Measurements from ENCODE around the gene TRPV2.
"Not testable (repeated sequence)": the region's sequence is repeated elsewhere in the genome, so short reads cannot be mapped to it uniquely, and the experiment has no call there.

The TRPV2 gene, protein sequence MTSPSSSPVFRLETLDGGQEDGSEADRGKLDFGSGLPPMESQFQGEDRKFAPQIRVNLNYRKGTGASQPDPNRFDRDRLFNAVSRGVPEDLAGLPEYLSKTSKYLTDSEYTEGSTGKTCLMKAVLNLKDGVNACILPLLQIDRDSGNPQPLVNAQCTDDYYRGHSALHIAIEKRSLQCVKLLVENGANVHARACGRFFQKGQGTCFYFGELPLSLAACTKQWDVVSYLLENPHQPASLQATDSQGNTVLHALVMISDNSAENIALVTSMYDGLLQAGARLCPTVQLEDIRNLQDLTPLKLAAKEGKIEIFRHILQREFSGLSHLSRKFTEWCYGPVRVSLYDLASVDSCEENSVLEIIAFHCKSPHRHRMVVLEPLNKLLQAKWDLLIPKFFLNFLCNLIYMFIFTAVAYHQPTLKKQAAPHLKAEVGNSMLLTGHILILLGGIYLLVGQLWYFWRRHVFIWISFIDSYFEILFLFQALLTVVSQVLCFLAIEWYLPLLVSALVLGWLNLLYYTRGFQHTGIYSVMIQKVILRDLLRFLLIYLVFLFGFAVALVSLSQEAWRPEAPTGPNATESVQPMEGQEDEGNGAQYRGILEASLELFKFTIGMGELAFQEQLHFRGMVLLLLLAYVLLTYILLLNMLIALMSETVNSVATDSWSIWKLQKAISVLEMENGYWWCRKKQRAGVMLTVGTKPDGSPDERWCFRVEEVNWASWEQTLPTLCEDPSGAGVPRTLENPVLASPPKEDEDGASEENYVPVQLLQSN

DNA sequence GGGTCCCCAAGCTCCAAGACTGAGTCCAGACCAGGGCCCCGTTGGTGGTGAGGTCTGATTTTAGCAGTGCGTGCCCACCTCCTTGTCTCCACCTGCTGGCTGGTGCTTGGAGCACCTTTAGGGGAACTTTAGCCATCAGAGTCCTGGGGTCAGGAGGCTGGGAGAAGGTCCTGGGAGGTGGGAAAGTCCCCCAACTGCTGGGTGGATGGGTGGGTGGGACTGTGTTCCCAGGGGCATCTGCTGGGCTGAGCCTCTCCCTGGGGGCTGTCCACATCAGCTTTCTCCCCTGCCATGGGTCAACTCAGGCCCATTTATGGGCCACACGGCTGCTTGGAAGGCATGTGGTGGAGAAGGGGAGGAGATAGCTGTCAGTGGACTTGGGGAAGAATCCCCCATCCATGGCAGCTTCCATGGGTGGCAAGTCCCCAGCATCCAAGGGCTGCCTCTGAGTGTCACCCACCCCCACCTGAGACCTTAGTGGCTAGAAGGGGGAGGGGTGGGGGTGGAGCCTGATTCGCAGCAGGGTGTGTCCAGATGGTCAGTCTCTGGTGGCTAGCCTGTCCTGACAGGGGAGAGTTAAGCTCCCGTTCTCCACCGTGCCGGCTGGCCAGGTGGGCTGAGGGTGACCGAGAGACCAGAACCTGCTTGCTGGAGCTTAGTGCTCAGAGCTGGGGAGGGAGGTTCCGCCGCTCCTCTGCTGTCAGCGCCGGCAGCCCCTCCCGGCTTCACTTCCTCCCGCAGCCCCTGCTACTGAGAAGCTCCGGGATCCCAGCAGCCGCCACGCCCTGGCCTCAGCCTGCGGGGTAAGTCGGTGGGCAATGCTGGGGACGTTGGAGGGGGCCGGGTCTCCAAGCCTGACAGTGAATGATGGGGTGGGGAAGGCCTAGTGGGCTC, at the start of gene TRPV2:
TSS of gene TRPV2 (plus strand) at position 541 of the 894 bp plus-strand sequence. CDS start 2,098 bp downstream, outside the sequence.
- peak in 1 of 2 donors; percentile 20 for DNase-seq (ENCODE audit: low read depth in 1 of 2, low spot score in 1 of 2)

DNA sequence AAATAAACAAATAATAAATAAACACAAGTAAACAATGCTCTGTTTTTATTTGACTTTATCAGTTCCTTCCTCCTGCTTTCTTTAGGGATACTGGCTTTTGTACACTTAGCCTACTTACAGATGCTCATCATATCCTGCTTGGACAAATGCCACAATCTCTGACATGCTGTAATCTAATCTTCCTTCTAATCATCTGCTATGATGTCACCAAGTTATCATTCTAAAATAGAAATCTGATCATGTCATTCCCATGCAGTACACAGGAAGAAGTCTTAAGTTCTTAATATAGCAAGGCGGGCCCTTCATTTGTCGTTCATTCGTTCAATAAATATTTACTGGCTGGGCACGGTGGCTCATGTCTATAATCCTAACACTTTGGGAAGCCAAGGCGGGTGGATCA, 43.6 kb upstream of the TRPV2 start:
- no peak for DNase-seq (ENCODE audit: low read depth in 1 of 2, low spot score in 1 of 2)

DNA sequence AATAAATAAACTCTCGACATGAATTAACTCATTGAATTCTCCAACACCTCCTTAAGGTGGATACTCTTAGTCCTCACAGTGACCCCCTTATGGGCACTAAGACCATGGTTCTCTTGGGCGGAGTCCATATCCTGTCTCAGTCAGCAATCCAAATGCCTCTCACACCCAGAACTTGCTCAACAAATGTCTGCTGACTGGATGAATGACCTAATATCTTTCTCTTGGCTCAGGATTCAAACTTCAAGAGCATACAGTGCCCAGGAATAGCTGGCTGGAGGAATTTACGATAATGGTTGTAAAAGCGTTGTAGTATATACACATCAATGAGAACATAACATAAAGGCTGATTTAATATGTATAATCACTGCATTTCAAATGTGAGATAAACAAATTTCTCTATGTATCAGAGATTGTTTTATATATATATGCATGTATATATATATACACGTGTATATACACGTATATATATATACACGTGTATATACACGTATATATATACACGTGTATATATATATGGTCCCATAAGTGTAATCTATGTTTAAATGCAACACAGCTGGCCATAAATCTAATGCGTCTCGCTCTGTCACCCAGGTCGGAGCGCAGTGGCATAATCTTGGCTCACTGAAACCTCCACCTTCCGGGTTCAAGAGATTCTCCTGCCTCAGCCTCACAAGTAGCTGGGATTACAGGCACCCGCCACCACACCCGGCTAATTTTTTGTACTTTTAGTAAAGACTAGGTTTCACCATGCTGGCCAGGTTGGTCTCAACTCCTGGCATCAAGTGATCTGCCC, 41.0 kb upstream of the TRPV2 start:
- no peak for DNase-seq (ENCODE audit: low read depth in 1 of 2, low spot score in 1 of 2)

DNA sequence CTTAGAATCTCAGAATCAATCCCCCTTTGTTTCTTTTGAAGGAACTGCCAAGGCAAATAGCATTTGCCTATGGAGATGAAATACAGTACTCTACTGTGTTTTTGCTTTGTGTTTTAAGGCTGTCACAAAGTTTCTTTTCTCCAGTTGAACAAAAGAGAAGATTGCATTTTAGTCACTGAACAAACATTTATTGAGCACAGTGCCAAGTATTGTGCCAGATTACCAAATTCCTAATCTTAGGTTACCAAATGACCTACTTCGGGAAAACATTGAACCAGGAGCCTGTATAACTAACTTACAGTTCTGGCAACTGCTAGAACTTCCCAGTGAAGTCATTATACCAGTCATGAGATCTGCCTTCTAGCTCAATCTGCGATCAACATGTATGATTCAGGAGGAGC, 37.4 kb upstream of the TRPV2 start:
- no peak for DNase-seq (ENCODE audit: low read depth in 1 of 2, low spot score in 1 of 2)

DNA sequence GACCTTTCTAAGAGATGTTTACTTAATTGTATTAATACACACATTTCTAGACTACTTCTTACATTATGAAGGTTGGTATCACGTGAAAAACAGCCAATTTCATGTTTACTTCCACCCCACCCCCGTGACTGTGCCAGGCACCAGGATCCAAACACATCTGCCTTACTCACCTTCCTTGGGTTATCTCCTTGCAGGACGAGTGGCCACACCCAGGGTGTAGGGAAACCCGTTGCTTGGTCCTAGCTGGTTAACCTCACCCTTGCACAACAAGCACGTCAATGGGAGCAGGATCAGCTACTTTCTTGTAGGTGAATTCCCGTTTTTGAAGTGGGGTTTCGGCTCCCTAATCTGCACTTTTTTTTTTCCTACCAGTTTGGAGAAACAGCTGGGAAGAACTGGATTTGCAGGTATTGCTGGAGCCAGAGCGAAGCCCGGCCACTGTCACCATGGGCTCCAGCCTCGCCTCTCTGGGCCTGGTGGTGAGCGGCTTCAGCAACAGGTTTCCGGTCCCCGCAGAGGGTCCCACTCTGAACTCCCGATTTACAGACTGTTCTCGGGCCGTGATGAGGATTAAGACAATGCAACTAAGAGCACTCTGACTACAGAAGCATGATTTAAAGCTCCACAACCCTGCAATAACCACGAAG, 36.6 kb upstream of the TRPV2 start:
- DNase-seq (ENCODE audit: low read depth in 1 of 2, low spot score in 1 of 2): no peak

DNA sequence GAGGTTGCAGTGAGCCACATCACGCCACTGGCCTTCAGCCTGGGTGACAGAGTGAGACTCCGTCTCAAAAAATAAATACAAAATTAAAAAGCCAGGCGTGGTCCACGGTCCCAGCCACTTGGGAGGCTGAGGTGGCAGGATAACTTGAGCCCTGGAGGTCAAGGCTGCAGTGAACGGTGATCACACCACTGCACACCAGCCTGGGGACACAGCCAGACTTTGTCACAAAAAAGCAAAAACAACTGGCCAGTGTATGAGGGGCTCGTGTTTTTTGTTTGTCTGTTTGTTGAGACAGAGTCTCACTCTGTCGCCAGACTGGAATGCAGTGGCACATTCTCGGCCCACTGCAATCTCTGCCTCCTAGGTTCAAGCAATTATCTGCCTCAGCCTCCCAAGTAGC, 35.7 kb upstream of the TRPV2 start:
- DNase-seq (ENCODE audit: low read depth in 1 of 2, low spot score in 1 of 2): no peak

DNA sequence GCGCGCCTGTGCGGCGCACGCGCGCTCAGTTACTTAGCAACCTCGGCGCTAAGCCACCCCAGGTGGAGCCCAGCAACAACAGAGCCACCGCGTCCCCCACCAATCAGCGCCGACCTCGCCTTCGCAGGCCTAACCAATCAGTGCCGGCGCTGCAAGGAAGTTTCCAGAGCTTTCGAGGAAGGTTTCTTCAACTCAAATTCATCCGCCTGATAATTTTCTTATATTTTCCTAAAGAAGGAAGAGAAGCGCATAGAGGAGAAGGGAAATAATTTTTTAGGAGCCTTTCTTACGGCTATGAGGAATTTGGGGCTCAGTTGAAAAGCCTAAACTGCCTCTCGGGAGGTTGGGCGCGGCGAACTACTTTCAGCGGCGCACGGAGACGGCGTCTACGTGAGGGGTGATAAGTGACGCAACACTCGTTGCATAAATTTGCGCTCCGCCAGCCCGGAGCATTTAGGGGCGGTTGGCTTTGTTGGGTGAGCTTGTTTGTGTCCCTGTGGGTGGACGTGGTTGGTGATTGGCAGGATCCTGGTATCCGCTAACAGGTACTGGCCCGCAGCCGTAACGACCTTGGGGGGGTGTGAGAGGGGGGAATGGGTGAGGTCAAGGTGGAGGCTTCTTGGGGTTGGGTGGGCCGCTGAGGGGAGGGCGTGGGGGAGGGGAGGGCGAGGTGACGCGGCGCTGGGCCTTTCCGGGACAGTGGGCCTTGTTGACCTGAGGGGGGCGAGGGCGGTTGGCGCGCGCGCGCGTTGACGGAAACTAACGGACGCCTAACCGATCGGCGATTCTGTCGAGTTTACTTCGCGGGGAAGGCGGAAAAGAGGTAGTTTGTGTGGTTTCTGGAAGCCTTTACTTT, 34.5 kb upstream of the TRPV2 start, which contains the start of gene UBB:
TSS of gene UBB (plus strand) at position 452 of the 856 bp plus-strand sequence. CDS start 817 bp downstream, outside the sequence.
- peak; percentile 78 to 92 for DNase-seq (ENCODE audit: low read depth in 1 of 2, low spot score in 1 of 2)

DNA sequence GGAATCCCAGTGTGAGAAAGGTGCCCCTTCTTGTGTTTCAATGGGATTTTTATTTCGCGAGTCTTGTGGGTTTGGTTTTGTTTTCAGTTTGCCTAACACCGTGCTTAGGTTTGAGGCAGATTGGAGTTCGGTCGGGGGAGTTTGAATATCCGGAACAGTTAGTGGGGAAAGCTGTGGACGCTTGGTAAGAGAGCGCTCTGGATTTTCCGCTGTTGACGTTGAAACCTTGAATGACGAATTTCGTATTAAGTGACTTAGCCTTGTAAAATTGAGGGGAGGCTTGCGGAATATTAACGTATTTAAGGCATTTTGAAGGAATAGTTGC, 33.9 kb upstream of the TRPV2 start:
- no peak for DNase-seq (ENCODE audit: low read depth in 1 of 2, low spot score in 1 of 2)

DNA sequence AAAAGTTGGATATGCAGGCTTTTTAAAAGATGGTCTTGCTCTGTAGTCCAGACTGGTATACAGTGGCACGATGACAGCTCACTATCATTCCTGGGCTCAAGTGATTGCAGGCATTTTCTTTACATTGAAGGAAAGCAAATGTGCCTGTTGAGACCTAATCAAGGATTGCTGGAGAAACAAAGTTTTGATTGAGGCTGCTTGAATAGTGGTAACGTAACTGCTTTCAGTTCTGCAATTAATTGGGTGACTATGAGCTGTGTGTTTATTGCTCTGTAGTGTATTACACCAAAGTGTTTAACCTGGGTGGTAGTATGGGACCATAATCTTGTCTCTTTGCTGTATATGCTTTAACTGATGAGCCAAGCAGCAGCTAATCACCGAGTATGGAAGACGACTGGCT, 32.2 kb upstream of the TRPV2 start:
- DNase-seq (ENCODE audit: low read depth in 1 of 2, low spot score in 1 of 2): no peak

DNA sequence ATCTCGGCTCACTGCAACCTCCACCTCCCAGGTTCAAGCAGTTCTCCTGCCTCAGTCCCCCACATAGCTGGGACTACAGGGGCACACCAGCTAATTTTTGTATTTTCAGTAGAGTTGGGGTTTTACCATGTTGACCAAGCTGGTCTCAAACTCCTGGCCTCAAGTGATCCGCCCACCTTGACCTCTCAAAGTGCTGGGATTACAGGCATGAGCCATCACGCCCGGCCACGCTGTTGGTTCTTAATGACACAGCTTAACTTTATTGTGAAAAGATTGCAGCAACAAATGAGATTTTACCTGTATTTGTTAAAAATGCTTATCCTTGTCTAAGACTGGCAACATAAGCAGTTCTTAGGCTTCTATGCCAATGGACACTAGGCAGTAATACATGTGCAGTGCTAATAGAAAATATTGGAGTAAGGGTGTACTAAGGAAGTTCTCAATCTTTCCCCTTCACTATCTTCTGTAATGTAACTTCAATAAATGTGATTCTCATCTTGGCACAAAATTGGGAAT, 31.5 kb upstream of the TRPV2 start:
- no peak for DNase-seq (ENCODE audit: low read depth in 1 of 2, low spot score in 1 of 2)

DNA sequence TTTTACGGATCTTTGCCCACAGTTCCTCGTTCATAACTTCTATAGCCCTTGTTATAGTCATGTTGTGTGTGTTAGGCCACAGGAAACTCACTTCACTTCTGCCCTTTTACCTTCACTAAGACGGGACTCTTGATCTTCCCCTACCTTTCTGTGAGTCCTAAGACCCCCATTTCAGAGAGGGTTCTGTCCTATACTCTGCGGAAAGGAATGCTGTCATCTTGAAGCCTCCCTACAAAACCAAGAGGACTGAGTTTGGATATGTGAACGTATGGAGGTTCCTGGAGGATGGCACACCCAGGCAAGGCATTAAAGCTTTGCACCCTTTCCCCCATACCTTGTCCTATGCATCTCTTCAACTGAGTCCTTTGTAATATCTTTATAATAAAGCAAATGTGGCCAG, 30.8 kb upstream of the TRPV2 start:
- DNase-seq (ENCODE audit: low read depth in 1 of 2, low spot score in 1 of 2): no peak

DNA sequence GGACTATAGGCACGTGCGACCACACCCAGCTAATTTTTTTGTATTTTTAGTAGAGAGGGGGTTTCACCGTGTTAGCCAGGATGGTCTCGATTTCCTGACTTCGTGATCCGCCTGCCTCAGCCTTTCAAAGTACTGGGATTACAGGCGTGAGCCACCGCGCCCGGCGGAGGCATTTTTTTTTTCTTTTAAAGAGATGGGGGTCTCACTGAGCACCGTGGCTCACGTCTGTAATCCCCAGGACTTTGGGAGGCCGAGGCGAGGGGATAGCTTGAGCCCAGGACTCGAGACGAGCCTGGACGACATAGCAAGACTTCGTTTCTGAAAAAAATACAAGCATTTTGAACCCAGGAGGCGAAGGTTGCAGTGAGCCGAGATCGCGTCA, 29.3 kb upstream of the TRPV2 start:
- not testable (repeated sequence) for DNase-seq (ENCODE audit: low read depth in 1 of 2, low spot score in 1 of 2)

DNA sequence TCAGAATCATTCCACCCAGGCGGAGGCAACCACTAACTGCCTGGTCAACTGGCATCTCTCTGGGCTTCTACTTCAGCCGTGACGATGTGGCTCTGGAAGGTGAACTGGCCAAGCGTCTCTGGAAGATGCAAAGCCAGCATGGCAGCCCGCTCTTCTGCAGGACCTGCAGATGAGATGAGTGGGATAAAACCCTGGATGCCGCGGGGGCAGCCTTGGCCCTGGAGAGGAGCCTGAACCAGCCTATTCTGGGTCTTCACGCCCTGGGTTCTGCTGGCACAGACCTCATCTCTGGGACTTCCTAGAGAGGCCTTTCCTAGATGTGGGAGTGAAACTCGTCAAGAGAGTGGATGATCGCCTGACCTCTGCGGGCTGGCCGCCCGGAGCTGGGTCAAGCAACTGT, 23.9 kb upstream of the TRPV2 start:
- DNase-seq (ENCODE audit: low read depth in 1 of 2, low spot score in 1 of 2): no peak

DNA sequence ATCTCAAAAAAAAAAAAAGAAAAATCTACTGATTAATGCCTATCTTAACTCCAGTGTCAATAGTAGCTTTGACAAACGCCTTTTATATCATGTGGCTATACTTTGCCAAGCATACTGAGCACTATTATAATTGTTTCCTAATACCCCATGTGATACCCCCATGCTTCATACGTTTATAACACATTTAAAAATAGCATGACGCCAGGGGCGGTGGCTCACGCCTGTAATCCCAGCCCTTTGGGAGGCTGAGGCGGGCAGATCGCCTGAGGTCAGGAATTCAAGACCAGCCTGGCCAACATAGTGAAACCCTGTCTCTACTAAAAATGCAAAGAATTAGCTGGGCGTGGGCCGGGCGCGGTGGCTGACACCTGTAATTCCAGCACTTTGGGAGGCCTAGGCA, 22.9 kb upstream of the TRPV2 start:
- not testable (repeated sequence) for DNase-seq (ENCODE audit: low read depth in 1 of 2, low spot score in 1 of 2)

DNA sequence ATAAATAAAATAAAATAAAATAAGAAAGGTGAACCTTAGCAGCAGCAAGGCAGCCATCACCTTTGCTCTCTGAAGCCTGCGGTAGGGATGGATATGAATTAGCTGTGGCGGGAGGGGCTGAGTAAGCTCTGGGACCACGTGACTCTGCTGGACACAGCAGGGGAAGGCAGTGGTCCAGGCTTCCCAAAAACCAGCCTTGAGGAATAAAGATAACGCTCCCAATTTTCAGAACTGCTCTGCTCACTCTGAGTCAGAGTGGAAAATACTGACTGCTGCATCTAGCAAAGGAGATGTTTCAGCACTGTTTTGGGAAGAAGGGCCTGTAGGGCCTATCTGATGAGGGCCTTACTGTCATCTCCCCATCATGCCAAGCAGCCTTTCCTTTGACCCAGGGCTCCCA, 19.5 kb upstream of the TRPV2 start:
- not testable (repeated sequence) for DNase-seq (ENCODE audit: low read depth in 1 of 2, low spot score in 1 of 2)

DNA sequence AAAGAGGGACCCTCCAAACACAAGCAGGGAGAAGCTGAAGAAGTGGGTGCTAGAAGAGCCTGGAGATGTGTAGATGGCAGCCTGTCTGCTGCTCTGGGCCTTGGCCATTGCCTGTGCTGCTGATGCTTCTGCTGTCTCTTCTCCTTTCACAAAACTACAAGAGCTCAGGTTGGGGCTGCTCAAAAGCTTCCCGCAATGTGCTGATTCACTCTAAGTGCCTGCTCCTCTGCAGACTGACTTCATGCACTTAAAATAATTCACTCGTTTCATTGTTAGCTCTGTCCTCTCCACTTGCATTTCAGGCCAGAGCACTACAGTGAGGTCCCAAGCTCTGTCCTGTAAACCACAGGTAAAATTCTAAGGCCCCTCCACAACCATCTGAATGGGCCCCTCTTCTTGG, 18.7 kb upstream of the TRPV2 start:
- not testable (repeated sequence) for DNase-seq (ENCODE audit: low read depth in 1 of 2, low spot score in 1 of 2)

DNA sequence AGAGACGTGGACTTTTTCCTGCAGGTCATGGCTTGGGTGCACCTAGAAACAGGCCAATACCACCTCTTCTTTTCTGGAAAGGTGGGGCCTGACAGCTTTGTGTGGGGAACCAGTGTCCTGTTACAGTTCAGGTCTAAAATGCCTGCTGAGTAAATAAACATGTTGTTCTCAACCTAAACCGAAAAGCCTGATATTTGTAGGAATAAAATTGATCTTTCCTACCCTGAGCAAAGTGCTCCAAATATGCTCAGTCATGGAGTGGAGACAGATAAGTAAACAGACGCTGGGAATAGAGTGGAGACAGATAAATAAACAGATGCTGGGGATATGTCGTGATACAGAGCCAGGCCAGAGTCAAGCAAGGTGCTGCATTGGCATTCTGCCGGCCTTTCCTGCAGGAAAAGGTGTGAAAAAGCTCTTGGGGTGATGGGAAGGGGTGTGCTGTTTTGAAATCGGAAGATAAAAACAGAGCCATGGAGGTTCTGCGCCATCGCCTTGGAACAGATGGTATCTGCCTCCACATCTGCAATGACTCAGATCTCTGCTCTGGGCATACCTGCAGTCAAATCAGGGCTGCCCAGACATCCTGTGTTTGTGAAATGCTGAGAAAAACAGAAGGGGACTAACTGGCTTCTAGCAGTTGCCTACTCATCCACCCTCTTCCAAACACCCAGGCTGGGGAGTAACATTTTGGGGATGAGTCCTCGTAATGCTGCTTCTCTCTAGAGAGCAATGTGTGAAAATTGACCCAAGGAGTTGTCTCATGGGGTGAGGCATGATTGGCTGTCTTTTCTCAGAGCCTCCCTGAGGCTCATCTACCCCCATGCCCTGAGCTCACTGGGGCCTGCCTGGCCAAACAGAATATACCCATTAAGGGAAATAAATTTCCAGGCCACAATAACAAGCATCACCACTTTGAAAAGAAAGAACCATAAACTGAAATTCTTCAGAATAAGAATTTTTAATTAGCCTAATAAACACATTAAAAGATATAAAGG, 16.8 kb upstream of the TRPV2 start:
- no peak for DNase-seq (ENCODE audit: low read depth in 1 of 2, low spot score in 1 of 2)

DNA sequence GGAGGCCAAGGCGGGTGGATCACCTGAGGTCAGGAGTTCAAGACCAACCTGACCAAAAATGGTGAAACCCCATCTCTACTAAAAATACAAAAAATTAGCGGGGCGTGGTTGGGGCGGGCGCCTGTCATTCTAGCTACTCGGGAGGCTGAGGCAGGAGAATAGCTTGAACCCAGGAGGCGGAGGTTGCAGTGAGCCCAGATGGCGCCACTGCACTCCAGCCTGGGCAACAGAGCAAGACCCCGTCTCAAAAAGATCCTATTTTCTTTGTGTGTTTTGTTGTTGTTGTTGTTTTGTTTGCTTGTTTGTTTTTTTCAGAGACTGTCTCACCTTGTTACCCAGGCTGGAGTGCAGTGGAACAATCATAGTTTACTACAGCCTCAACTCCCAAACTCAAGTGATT, 11.5 kb upstream of the TRPV2 start:
- not testable (repeated sequence) for DNase-seq (ENCODE audit: low read depth in 1 of 2, low spot score in 1 of 2)

Data from activated CD4-positive, alpha-beta T cell treated with anti-CD3 and anti-CD28 coated beads, Interleukin-2, amount 50 U/mL, for 24 hours (primary cell).